Astrocyte of the spinal cord (primary cell): ENCODE measurements around the gene CUL1.
"Not testable (repeated sequence)": the region's sequence is repeated elsewhere in the genome, so short reads cannot be mapped to it uniquely, and the experiment has no call there.

Experiments used
- DNase-seq: peaks from one replicate; pipeline ENCODE4 v3.0.0; 2011; ENCODE audit warnings: low read depth, low spot score
- H3K4me3 ChIP-seq: 2 replicates; pipeline ENCODE4 v1.5.1; 2011; ENCODE audit warnings: low read depth, mild to moderate bottlenecking, low read length, moderate library complexity
- in situ Hi-C: cut with HindIII; loops from 2 replicates; pipeline ENCODE4 v1.10.0; 2017; ENCODE audit warnings: low sequenced_read_pairs
- TF ChIP-seq, protein P1 (sequence below): IDR thresholded peaks from 2 replicates; pipeline ENCODE4 v1.5.1; 2012; ENCODE audit warnings: low read depth, mild to moderate bottlenecking, low read length, inconsistent platforms

Gene CUL1

DNA sequence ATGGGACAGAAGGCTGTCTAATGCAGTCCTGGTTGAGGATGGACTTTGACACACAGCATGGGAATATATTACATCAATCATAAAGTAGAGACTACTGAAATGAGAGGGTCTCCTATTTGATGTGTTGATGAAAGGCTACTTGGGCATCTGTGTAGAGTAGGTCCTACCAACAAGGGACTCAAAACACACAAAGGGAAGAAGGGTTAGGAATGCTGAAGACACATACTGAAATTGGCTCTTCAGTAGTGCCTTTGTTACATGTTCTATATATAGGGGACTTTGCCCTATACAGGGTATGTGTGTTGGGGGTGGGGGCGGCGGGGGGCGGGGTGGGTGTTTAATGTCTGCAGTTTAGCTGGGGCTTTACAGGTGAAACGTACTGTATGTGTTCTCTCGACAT is 7.7 kb downstream of the CUL1 start:
- H3K4me3 ChIP-seq = no peak overlapping the region
- in situ Hi-C loops = no loop called here
- TF ChIP-seq, protein P1, sequence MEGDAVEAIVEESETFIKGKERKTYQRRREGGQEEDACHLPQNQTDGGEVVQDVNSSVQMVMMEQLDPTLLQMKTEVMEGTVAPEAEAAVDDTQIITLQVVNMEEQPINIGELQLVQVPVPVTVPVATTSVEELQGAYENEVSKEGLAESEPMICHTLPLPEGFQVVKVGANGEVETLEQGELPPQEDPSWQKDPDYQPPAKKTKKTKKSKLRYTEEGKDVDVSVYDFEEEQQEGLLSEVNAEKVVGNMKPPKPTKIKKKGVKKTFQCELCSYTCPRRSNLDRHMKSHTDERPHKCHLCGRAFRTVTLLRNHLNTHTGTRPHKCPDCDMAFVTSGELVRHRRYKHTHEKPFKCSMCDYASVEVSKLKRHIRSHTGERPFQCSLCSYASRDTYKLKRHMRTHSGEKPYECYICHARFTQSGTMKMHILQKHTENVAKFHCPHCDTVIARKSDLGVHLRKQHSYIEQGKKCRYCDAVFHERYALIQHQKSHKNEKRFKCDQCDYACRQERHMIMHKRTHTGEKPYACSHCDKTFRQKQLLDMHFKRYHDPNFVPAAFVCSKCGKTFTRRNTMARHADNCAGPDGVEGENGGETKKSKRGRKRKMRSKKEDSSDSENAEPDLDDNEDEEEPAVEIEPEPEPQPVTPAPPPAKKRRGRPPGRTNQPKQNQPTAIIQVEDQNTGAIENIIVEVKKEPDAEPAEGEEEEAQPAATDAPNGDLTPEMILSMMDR = no peak
- no peak for DNase-seq

DNA sequence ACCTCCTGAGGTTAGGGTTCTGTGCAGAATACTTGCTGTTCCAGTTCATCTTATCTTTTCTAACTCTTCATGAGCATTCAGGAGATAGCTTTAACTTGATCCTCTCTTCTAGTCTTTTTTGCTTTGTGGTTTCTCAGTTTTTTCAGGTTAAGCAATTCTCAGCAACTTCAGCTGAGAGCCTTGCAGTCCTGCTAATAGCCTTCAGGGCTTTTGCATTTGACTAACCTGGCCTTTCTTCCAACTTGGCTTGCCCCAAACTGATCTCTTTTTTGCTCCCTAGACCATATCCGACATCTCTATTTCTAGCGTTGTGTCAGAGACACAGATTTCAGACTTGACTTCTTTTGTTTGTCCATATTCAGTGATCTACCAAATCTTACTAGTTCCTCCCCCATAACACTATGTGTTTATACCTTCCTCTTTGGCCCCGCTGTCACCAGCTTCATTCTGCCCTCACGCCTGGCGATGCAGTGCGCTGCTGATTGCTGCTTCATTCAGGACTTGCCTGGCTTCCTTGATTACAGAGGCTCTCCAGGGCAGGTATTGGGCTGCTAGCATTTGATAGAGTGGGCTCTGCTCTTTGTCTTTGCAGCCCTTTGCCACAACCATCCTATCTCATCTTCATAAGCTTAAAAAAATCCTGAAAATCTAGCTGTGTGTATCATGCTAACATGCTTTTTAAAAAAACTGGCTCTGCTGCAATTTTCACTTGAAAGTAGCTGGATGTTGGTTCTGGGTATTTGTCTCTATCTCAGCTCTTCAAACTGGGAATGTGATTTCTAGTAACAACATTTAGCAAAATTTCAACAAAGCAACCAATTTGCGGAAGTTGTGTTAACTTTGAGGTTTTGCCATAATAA is 9.6 kb downstream of the CUL1 start:
- no peak for DNase-seq
- TF ChIP-seq, protein P1 = no peak
- in situ Hi-C loops = no loop called here
- no peak overlapping the region for H3K4me3 ChIP-seq

DNA sequence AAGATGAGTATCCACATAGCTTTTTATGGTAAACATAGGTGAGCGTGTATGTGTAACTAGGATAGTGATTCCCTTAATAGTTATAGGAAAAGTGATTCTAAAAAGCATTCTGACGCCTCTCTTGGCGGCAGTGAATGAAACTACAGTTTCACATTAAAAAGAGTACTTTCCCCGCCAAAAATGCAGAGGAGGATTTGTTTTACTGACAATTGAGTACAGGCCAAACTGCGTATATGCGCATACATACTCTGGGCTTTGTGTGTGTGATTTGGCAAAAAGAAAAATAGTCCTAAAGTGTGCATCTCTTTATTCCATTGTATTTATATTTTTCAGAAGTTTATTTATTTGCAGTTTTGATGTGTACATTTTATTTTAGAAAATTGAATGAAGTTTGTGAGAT is 10.3 kb downstream of the CUL1 start:
- TF ChIP-seq, protein P1 = no peak
- in situ Hi-C loops = no loop called here
- no peak overlapping the region for H3K4me3 ChIP-seq
- no peak for DNase-seq

DNA sequence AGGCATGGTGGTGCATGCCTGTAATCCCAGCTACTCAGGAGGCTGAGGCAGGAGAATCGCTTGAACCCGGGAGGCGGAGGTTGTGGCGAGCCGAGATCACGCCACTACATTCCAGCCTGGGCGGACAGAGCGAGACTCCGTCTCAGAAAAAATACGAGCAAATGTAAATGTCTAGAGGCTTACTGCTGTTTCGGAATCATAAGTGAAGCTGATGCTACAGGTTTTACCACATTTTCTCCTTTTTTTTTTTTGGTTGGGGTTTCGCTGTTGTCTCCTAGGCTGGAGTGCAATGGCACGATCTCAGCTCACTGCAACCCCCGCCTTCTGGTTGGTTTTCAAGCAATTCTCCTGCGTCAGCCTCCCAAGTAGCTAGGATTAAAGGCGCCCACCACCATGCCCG is 11.7 kb downstream of the CUL1 start:
- in situ Hi-C loops, H3K4me3 ChIP-seq, DNase-seq: not testable (repeated sequence)

DNA sequence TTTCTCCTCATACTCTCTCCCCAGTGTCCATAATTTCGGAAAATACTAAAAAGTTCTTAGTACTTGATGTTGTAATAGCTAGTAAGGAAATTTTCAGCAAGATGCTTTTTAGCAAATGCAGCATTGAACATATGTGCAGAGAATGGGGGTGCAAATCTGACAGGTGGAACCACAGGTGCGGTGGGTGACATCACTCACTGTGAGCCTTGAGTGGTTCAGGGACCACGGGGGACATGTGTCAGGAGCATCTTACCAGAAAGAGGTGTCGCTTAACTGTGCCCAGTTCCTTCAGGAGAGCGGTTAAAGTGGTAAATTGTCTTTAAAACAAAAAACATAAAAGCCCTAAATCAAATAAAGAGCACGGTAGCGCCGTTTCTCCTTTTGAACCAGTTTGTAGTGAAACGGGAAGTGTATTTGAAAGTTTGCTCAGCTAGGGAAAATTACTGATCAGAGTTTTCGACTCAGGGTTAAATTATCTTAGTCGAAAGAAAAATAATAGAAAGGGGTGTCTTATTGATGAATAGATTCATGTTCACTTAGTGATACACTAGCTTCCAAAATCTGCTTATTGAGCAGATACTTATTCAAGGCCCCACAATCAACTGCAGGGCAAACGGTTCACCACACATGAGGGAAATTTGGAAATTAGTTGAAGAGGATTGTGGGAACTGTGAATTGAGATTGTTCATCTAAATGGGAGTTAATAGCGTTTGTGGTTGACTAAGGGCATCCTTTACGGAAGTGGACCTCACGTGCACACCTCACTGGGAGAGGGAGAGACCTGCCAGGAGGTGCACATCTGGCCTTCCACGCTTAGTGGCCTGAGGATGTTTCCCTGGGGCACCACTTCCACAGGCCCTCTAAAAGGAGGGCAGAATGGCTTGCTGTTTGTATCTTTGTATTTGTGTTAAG is 12.7 kb downstream of the CUL1 start:
- TF ChIP-seq, protein P1 = no peak
- no peak overlapping the region for H3K4me3 ChIP-seq
- in situ Hi-C loops = no loop called here
- DNase-seq = no peak

DNA sequence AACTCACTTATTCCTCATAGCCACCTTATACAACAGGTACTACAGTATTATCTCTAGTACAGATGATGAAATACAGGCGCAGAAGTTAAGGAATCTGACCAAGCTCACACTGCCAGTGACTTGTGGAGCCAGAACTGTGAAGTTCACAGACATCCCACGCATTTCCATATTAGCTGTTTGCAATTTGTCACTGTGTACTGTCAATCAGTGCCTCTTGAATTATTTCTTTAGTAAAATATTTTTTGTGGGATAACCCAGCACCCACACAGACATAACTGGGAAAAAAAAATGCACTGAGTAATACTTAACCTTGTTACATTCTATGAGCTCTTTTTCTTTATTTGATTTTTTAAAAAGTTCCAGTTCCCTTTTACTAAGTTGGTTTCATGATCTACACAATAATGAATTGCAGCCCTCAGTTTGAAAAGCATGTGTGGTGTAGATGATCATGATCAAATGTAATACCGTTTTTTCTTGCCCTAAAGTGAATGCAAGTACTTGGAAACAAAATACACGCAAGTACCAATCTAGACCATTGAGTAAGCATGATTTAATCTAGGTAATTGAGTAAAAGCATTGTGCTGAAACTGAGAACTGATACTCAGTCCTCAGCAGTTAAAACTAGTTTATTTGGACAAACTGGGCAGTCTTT is 14.1 kb downstream of the CUL1 start:
- no peak overlapping the region for H3K4me3 ChIP-seq
- no peak for DNase-seq
- TF ChIP-seq, protein P1 = no peak
- in situ Hi-C loops = no loop called here
